ENCODE results near the gene FZD1.
"Not testable (repeated sequence)": the region's sequence is repeated elsewhere in the genome, so short reads cannot be mapped to it uniquely, and the experiment has no call there.

Gene FZD1

DNA sequence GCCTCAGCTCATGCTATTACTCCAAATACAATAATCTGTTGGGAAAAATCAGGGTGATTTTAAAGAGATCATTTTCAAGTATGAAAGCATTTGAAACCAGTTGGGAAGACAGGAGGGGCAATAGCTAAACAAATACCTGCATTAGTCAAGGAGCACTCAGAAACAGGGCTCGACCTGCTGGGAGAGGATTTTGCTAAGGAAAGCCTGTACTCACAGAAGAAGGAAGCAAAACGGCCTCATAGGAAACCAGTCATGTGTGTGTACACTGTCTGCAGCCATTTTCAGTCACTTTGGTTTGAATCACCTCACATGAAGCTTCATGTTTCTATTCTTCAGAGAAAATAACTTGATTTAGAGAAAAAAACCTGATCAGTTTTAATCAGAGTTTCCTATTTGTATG lies 38.6 kb downstream of the FZD1 start:
- Histone ChIP-seq H3K9ac (ENCODE audit: low read depth, low read length) (no peak overlapping the region), H3K27ac (ENCODE audit: low read length) (no peak overlapping the region), H3K4me3 (ENCODE audit: low read depth in 1 of 2, low read length in 2 of 2) (no peak overlapping the region), H4K20me1 (ENCODE audit: insufficient read depth, low read length) (no peaks in the 10 kb centered on the region), H3K36me3 (ENCODE audit: insufficient read depth, low read length) (no peaks in the 10 kb centered on the region), H3K27me3 (ENCODE audit: insufficient read depth, low read length, poor library complexity) (peaks cover 10% of the 10 kb centered on the region), H2AFZ (ENCODE audit: low read depth, low read length) (no peak overlapping the region), H3K4me2 (ENCODE audit: insufficient read depth, low read length) (no peak overlapping the region), H3K4me1 (ENCODE audit: insufficient read depth, low read length) (no peaks in the 10 kb centered on the region), H3K9me3 (ENCODE audit: insufficient read depth, low read length, severe bottlenecking) (no peaks in the 10 kb centered on the region), H3K79me2 (ENCODE audit: insufficient read depth, low read length) (no peaks in the 10 kb centered on the region)
- no peak for TF ChIP-seq CTCF (IDR thresholded peaks at IDR 0.05; ENCODE audit: borderline replicate concordance, extremely low read depth, low read length, poor library complexity, severe bottlenecking)
- TF ChIP-seq EZH2 (IDR thresholded peaks at IDR 0.05; ENCODE audit: borderline replicate concordance, low read depth, low read length, severe bottlenecking): no peak
- DNase-seq (no peak), ATAC-seq (ENCODE audit: insufficient read depth, low read depth) (no peak)

- Histone ChIP-seq H3K9ac (ENCODE audit: low read depth, low read length) (no peak overlapping the region), H3K4me3 (ENCODE audit: low read depth in 1 of 2, low read length in 2 of 2) (no peak overlapping the region), H4K20me1 (ENCODE audit: insufficient read depth, low read length) (no peaks in the 10 kb centered on the region), H3K4me2 (ENCODE audit: insufficient read depth, low read length) (no peak overlapping the region), H2AFZ (ENCODE audit: low read depth, low read length) (no peak overlapping the region), H3K27me3 (ENCODE audit: insufficient read depth, low read length, poor library complexity) (no peaks in the 10 kb centered on the region), H3K4me1 (ENCODE audit: insufficient read depth, low read length) (no peaks in the 10 kb centered on the region), H3K36me3 (ENCODE audit: insufficient read depth, low read length) (no peaks in the 10 kb centered on the region), H3K9me3 (ENCODE audit: insufficient read depth, low read length, severe bottlenecking) (no peaks in the 10 kb centered on the region), H3K27ac (ENCODE audit: low read length) (no peak overlapping the region), H3K79me2 (ENCODE audit: insufficient read depth, low read length) (no peaks in the 10 kb centered on the region)
- ATAC-seq (ENCODE audit: insufficient read depth, low read depth) (no peak), DNase-seq (no peak)
- TF ChIP-seq EZH2 (IDR thresholded peaks at IDR 0.05; ENCODE audit: borderline replicate concordance, low read depth, low read length, severe bottlenecking) (no peak), CTCF (IDR thresholded peaks at IDR 0.05; ENCODE audit: borderline replicate concordance, extremely low read depth, low read length, poor library complexity, severe bottlenecking) (no peak)
These were observed 42.0 kb downstream of the FZD1 start for GRCh38 chr7:91306266-91306665.

GRCh38 chr7:91307467-91307866 lies 43.2 kb downstream of the FZD1 start:
- no peaks in the 10 kb centered on the region for H3K36me3 ChIP-seq (ENCODE audit: insufficient read depth, low read length)
- no peaks in the 10 kb centered on the region for H3K27me3 ChIP-seq (ENCODE audit: insufficient read depth, low read length, poor library complexity)
- H4K20me1 ChIP-seq (ENCODE audit: insufficient read depth, low read length): no peaks in the 10 kb centered on the region
- no peak overlapping the region for H3K4me3 ChIP-seq (ENCODE audit: low read depth in 1 of 2, low read length in 2 of 2)
- H3K9ac ChIP-seq (ENCODE audit: low read depth, low read length): no peak overlapping the region
- TF ChIP-seq CTCF (IDR thresholded peaks at IDR 0.05; ENCODE audit: borderline replicate concordance, extremely low read depth, low read length, poor library complexity, severe bottlenecking) (no peak), EZH2 (IDR thresholded peaks at IDR 0.05; ENCODE audit: borderline replicate concordance, low read depth, low read length, severe bottlenecking) (no peak)
- H3K4me2 ChIP-seq (ENCODE audit: insufficient read depth, low read length): no peak overlapping the region
- H2AFZ ChIP-seq (ENCODE audit: low read depth, low read length): no peak overlapping the region
- H3K4me1 ChIP-seq (ENCODE audit: insufficient read depth, low read length): no peaks in the 10 kb centered on the region
- H3K27ac ChIP-seq (ENCODE audit: low read length): no peak overlapping the region
- ATAC-seq (ENCODE audit: insufficient read depth, low read depth) (no peak), DNase-seq (no peak)
- H3K9me3 ChIP-seq (ENCODE audit: insufficient read depth, low read length, severe bottlenecking): no peaks in the 10 kb centered on the region
- no peaks in the 10 kb centered on the region for H3K79me2 ChIP-seq (ENCODE audit: insufficient read depth, low read length)

DNA sequence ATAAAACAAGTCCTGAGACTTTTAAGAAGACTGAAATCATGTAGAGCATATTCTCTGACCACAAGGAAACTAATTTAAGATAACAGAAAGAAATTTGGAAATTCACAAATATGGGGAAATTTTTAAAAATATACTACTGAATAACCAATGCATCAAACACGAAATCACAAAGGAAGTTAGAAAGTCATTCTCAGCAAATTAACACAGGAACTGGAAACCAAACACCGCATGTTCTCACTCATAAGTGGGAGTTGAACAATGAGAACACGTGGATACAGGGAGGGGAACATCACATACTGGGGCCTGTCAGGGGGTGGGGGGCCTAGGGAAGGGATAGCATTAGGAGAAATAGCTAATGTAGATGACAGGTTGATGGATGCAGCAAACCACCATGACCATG lies 44.0 kb downstream of the FZD1 start:
- H3K27ac ChIP-seq (ENCODE audit: low read length); H3K79me2 ChIP-seq (ENCODE audit: insufficient read depth, low read length); H4K20me1 ChIP-seq (ENCODE audit: insufficient read depth, low read length); H3K4me3 ChIP-seq (ENCODE audit: low read depth in 1 of 2, low read length in 2 of 2); H3K4me1 ChIP-seq (ENCODE audit: insufficient read depth, low read length); H2AFZ ChIP-seq (ENCODE audit: low read depth, low read length); H3K9me3 ChIP-seq (ENCODE audit: insufficient read depth, low read length, severe bottlenecking); DNase-seq; H3K27me3 ChIP-seq (ENCODE audit: insufficient read depth, low read length, poor library complexity); ATAC-seq (ENCODE audit: insufficient read depth, low read depth); H3K36me3 ChIP-seq (ENCODE audit: insufficient read depth, low read length); H3K9ac ChIP-seq (ENCODE audit: low read depth, low read length); H3K4me2 ChIP-seq (ENCODE audit: insufficient read depth, low read length): not testable (repeated sequence)
